Measurements from ENCODE around the gene SOAT2.

The SOAT2 gene

GRCh38 chr12:53055471-53056266 lies 47.6 kb upstream of the SOAT2 start:
- Histone ChIP-seq H3K27me3 (ENCODE audit: insufficient read depth, low read length) (peaks cover 7% of the 10 kb centered on the region; the same call in 1 of the 2 replicates), H3K79me2 (ENCODE audit: insufficient read depth, low read length) (no peaks in the 10 kb centered on the region), H3K9me2 (ENCODE audit: low read depth, low read length) (no peaks in the 10 kb centered on the region), H3K27ac (ENCODE audit: low read depth, low read length, poor library complexity, severe bottlenecking) (no peak overlapping the region), H3F3A (ENCODE audit: insufficient read depth, low read length) (no peaks in the 10 kb centered on the region), H3K4me3 (ENCODE audit: low read depth, low read length, poor library complexity, severe bottlenecking) (no peak overlapping the region), H3K4me1 (ENCODE audit: insufficient read depth, low read length, severe bottlenecking) (peaks cover 6% of the 10 kb centered on the region), H3K9me3 (ENCODE audit: low read length) (no peaks in the 10 kb centered on the region), H3K9ac (ENCODE audit: low read length) (no peak overlapping the region), H2AFZ (ENCODE audit: low read length) (no peak overlapping the region), H4K20me1 (ENCODE audit: insufficient read depth, low read length) (no peaks in the 10 kb centered on the region), H3K36me3 (ENCODE audit: insufficient read depth, low read length) (no peaks in the 10 kb centered on the region), H3K4me2 (ENCODE audit: low read length) (no peak overlapping the region)
- TF ChIP-seq EZH2 (IDR thresholded peaks at IDR 0.05; ENCODE audit: borderline replicate concordance, low read length), result no peak
- no peak for TF ChIP-seq CTCF (IDR thresholded peaks at IDR 0.05; ENCODE audit: low read length)

GRCh38 chr12:53056296-53056695 lies 47.0 kb upstream of the SOAT2 start:
- TF ChIP-seq EZH2 (IDR thresholded peaks at IDR 0.05; ENCODE audit: borderline replicate concordance, low read length) (no peak), CTCF (IDR thresholded peaks at IDR 0.05; ENCODE audit: low read length) (no peak)
- Histone ChIP-seq H3K9ac (ENCODE audit: low read length) (no peak overlapping the region), H3K36me3 (ENCODE audit: insufficient read depth, low read length) (no peaks in the 10 kb centered on the region), H3K4me1 (ENCODE audit: insufficient read depth, low read length, severe bottlenecking) (peaks cover 9% of the 10 kb centered on the region), H3K27me3 (ENCODE audit: insufficient read depth, low read length) (peaks cover 7% of the 10 kb centered on the region; the same call in 1 of the 2 replicates), H3K4me2 (ENCODE audit: low read length) (no peak overlapping the region), H3K79me2 (ENCODE audit: insufficient read depth, low read length) (no peaks in the 10 kb centered on the region), H3F3A (ENCODE audit: insufficient read depth, low read length) (no peaks in the 10 kb centered on the region), H3K9me3 (ENCODE audit: low read length) (no peaks in the 10 kb centered on the region), H2AFZ (ENCODE audit: low read length) (no peak overlapping the region), H3K9me2 (ENCODE audit: low read depth, low read length) (no peaks in the 10 kb centered on the region), H3K4me3 (ENCODE audit: low read depth, low read length, poor library complexity, severe bottlenecking) (no peak overlapping the region), H4K20me1 (ENCODE audit: insufficient read depth, low read length) (no peaks in the 10 kb centered on the region), H3K27ac (ENCODE audit: low read depth, low read length, poor library complexity, severe bottlenecking) (no peak overlapping the region)

- Histone ChIP-seq H3K27me3 (ENCODE audit: insufficient read depth, low read length) (peaks cover 7% of the 10 kb centered on the region; the same call in 1 of the 2 replicates), H3K27ac (ENCODE audit: low read depth, low read length, poor library complexity, severe bottlenecking) (no peak overlapping the region), H3K9me3 (ENCODE audit: low read length) (no peaks in the 10 kb centered on the region), H3K4me1 (ENCODE audit: insufficient read depth, low read length, severe bottlenecking) (peaks cover 15% of the 10 kb centered on the region), H3K9me2 (ENCODE audit: low read depth, low read length) (no peaks in the 10 kb centered on the region), H3K79me2 (ENCODE audit: insufficient read depth, low read length) (no peaks in the 10 kb centered on the region), H3K4me2 (ENCODE audit: low read length) (no peak overlapping the region), H3K9ac (ENCODE audit: low read length) (no peak overlapping the region), H4K20me1 (ENCODE audit: insufficient read depth, low read length) (no peaks in the 10 kb centered on the region), H2AFZ (ENCODE audit: low read length) (no peak overlapping the region), H3K36me3 (ENCODE audit: insufficient read depth, low read length) (no peaks in the 10 kb centered on the region), H3K4me3 (ENCODE audit: low read depth, low read length, poor library complexity, severe bottlenecking) (no peak overlapping the region), H3F3A (ENCODE audit: insufficient read depth, low read length) (no peaks in the 10 kb centered on the region)
- no peak for TF ChIP-seq EZH2 (IDR thresholded peaks at IDR 0.05; ENCODE audit: borderline replicate concordance, low read length)
- no peak for TF ChIP-seq CTCF (IDR thresholded peaks at IDR 0.05; ENCODE audit: low read length)
Observed at GRCh38 chr12:53056901-53057300, 46.4 kb upstream of the SOAT2 start.
